Right lobe of liver (tissue), 6 donors: ENCODE measurements around the gene TTC5. TPM values are rescaled to one million over a fixed set of nuclear protein-coding genes. Genes with fewer than 3 reads are reported as not detected.

Experiments used
- ATAC-seq, 4 donors: fragments of 200-7000 bp; cut with Tn5 transposase; one replicate each; pipeline ENCODE4 v1.9.1; 2020; ENCODE audit warnings: mild to moderate bottlenecking in 4 of 4, moderate library complexity in 4 of 4
- DNase-seq, 3 donors: peaks; one replicate each; pipeline ENCODE4 v3.0.0-alpha.2; 2020
- H3K27ac ChIP-seq, 3 donors: fragments of 200-600 bp; one replicate each; pipeline ENCODE4 v1.8.0; 2022
- H3K27me3 ChIP-seq, 2 donors: fragments of 200-600 bp; one replicate each; pipeline ENCODE4 v1.8.0; 2022
- H3K36me3 ChIP-seq, 4 donors: fragments of 200-600 bp; sonication (generic) in 1 of 4; one replicate each; pipeline versions ENCODE4 v1.5.1 to v1.8.0; 2017 to 2022; ENCODE audit warnings: control low read depth in 1 of 4
- H3K4me1 ChIP-seq, 4 donors: fragments of 200-600 bp; sonication (generic) in 1 of 4; one replicate each; pipeline versions ENCODE4 v1.5.1 to v1.8.0; 2017 to 2022; ENCODE audit warnings: control low read depth in 1 of 4
- H3K4me3 ChIP-seq, 3 donors: fragments of 200-600 bp; one replicate each; pipeline ENCODE4 v1.8.0; 2022
- H3K9me3 ChIP-seq, 4 donors: fragments of 200-600 bp; sonication (generic) in 1 of 4; one replicate each; pipeline versions ENCODE4 v1.5.1 to v1.8.0; 2017 to 2022; ENCODE audit warnings: control low read depth in 1 of 4
- POLR2A ChIP-seq: fragments of 450-650 bp; IDR thresholded peaks from one replicate; pipeline ENCODE4 v1.6.1; 2017; ENCODE audit warnings: antibody characterized with exemption, mild to moderate bottlenecking
- WGBS: methylation state at CpG from one replicate; pipeline ENCODE4 v1.1.6; 2018; ENCODE audit warnings: low coverage, low lambda C conversion rate; ENCODE audit not compliant: insufficient coverage; ENCODE audit errors: missing lambda C conversion rate; 5-methylcytosine and 5-hydroxymethylcytosine counted together
- intact Hi-C, 2 donors: fragments of 100-400 bp; cut with DNase I; formaldehyde crosslinking; loops; one replicate each; pipeline versions ENCODE4 v1.11.2 to v1.14.1; 2022
- small RNA-seq, 2 experiments: library from RNA; depleted of rRNA; stranded (forward); fragments of <200 nt; gene quantifications; one replicate each; pipeline ENCODE3, GENCODE V24; 2016
- total RNA-seq, 6 experiments: library from RNA; depleted of rRNA in 2 of 6; stranded (reverse); fragments of >200 nt in 2 of 6; fragmentation: NEBNext Ultra II Directional in 3 of 6; extraction: Animal tissue kit (Norgen Biotek cat#: 25700) in 3 of 6; gene quantifications; one replicate each; pipeline versions ENCODE4 v1.1.0 to v1.2.4, GENCODE V29; 2016 to 2023
- TF ChIP-seq, protein P1 (sequence below), 4 donors: fragments of 200-600 bp in 3 of 4; fragments of 450-650 bp in 1 of 4; IDR thresholded peaks; one replicate each; pipeline versions ENCODE4 v1.5.1 to v1.8.0; 2016 to 2022; ENCODE audit warnings: antibody characterized with exemption in 4 of 4, mild to moderate bottlenecking in 2 of 4
- donor health status: DM: no; HTN: yes; CAD: no.
- donor health status: DM: no; HTN: no; CAD: no.
- donor health status: DM: no; HTN: no; CAD: no.
- donor health status: DM: no; HTN: yes; CAD: no.
- donor health status: DM: no; HTN: yes; CAD: no.

The TTC5 gene
- total RNA-seq, 6 experiments from 2014 or later = 3.1 to 5.1 (median 4.2) TPM

DNA sequence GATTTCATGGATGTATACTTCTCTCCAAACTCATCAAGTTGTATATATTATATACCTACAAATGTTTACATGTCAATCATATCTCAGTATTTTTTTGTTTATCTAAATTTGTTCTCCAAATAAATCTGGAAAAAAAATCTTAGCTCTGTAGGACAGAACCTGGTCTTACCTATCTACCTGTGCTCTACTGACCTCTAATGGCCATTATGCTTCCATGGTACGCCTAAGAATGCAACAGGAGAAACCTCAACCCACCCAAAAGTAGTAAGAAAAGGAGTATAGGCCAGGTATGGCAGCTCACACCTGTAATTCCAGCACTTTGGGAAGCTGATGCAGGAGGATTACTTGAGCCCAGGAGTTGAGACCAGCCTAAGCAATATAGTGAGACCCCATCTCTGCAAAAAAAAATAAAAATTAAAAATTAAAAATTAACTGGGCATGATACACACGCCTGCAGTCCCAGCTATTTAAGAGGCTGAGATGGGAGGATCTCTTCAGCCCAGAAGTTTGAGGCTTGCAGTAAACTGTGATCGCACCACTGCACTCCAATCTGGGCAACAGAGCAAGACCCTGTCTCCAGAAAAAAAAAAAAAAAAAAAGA is 58.0 kb downstream of the TTC5 start:
- 40% methylated on average over 3 of the region's 3 CpGs for WGBS
- Histone ChIP-seq H3K27me3 (no peaks in the 10 kb centered on the region), H3K27ac (no peak overlapping the region), H3K9me3 (no peaks in the 10 kb centered on the region), H3K36me3 (no peaks in the 10 kb centered on the region), H3K4me1 (no peaks in the 10 kb centered on the region), H3K4me3 (no peak overlapping the region)
- DNase-seq (no peak), ATAC-seq (no peak)
- intact Hi-C loops = no loop called here
- no peak for TF ChIP-seq POLR2A
- TF ChIP-seq, protein P1, sequence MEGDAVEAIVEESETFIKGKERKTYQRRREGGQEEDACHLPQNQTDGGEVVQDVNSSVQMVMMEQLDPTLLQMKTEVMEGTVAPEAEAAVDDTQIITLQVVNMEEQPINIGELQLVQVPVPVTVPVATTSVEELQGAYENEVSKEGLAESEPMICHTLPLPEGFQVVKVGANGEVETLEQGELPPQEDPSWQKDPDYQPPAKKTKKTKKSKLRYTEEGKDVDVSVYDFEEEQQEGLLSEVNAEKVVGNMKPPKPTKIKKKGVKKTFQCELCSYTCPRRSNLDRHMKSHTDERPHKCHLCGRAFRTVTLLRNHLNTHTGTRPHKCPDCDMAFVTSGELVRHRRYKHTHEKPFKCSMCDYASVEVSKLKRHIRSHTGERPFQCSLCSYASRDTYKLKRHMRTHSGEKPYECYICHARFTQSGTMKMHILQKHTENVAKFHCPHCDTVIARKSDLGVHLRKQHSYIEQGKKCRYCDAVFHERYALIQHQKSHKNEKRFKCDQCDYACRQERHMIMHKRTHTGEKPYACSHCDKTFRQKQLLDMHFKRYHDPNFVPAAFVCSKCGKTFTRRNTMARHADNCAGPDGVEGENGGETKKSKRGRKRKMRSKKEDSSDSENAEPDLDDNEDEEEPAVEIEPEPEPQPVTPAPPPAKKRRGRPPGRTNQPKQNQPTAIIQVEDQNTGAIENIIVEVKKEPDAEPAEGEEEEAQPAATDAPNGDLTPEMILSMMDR (IDR thresholded peaks at IDR 0.05) = peak in 3 of 4 donors; percentile 21 to 32 (median 27)

Small RNA genes lying within 50 kb of the gene (small RNA-seq; reads per million reads assigned to genes)
- 0 to 0.52 reads per million in 2 experiments for gene SNORA79B
- gene SNORD126 = 357 to 363 reads per million in 2 experiments

Other genes starting within 250 kb of the TTC5 start
- not detected for gene OR4L1, start 245.9 kb downstream of the TTC5 start, total RNA-seq
- gene OR4K17, start 195.2 kb downstream of the TTC5 start, total RNA-seq = not detected
- gene OR4N5, start 167.1 kb downstream of the TTC5 start, total RNA-seq = not detected
- not detected for gene OR11G2, start 115.1 kb downstream of the TTC5 start, total RNA-seq
- not detected for gene OR11H6, start 82.2 kb downstream of the TTC5 start, total RNA-seq
- not detected for gene OR11H7, start 77.0 kb downstream of the TTC5 start, total RNA-seq
- gene OR11H4, start 66.7 kb downstream of the TTC5 start, total RNA-seq = not detected
- 10 to 100 TPM; 15.7 to 55.5 (median 24.9) TPM for gene CCNB1IP1, start 27.3 kb upstream of the TTC5 start, total RNA-seq
- 10 to 100 TPM in 2 of 6 experiments, 1 to 10 TPM in 4; 5.5 to 10.4 (median 9.1) TPM for gene PARP2, start 37.7 kb upstream of the TTC5 start, total RNA-seq
- gene TEP1, start 107.5 kb upstream of the TTC5 start, total RNA-seq = 10 to 100 TPM; 10.8 to 17.6 (median 14.0) TPM
- gene KLHL33, start 130.2 kb upstream of the TTC5 start, total RNA-seq = under 1 TPM in 5 of 6 experiments, not detected in 1; 0.06 to 0.19 (median 0.11) TPM
- 10 to 100 TPM; 11.2 to 43.8 (median 14.4) TPM for gene OSGEP, start 148.9 kb upstream of the TTC5 start, total RNA-seq
- gene APEX1, start 149.3 kb upstream of the TTC5 start, total RNA-seq = 10 to 100 TPM; 50.2 to 87.0 (median 59.8) TPM
- gene PIP4P1, start 155.5 kb upstream of the TTC5 start, total RNA-seq = 10 to 100 TPM in 4 of 6 experiments, 1 to 10 TPM in 2; 7.0 to 13.8 (median 11.4) TPM
- gene PNP, start 163.5 kb upstream of the TTC5 start, total RNA-seq = 10 to 100 TPM; 22.1 to 48.9 (median 30.9) TPM
- gene RNASE10, start 199.6 kb upstream of the TTC5 start, total RNA-seq = under 1 TPM in 2 of 6 experiments, not detected in 4; 0.29 to 0.40 TPM